Measurements from ENCODE around the gene FHOD1. TPM values are rescaled to one million over a fixed set of nuclear protein-coding genes. Genes with fewer than 3 reads are reported as not detected.

FHOD1 gene
- polyA plus RNA-seq, 2 of the 4 experiments (the other 2 are of a cell fraction), result 16.1 to 33.6 TPM

GRCh38 chr16:67258161-67258835 is 11.0 kb upstream of the FHOD1 start:
- no peak for FAIRE-seq

DNA sequence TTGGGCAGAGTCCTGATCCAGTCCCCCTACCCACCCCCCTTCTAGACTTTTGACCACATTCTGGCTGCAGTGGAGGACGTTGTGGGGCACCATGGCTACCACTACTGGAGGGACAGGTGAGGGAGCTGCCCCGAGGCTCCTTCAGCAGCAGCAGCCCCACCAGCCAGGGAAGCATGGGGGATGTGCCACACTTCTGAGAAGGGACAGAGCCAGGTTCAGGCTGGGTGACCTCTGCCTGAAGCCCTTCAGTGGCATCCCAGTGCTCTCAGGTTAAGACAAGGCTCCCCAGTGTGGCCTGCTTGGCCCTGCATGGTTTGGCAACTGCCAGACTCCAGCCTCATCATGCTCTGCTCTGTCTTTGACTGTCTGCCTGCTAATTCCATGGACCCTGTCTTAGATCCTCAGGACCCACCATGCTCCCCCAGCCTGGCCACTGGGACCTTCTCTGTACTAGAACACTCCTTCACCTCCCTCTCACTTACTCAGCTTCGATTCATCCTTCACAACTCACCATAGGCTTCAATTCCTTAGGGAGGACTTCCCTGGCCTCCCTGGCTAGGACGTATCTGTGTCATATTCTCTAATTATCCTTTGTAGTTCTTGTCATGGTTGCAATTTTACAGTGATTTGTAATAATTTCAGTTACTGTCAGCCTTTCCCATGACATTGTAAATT is 10.3 kb upstream of the FHOD1 start:
- ATAC-seq, result no peak
- ChIA-PET CTCF (interaction anchor here (0.9 to 3.8 kb wide), 6 partner anchors 15 to 208 kb away, joined by 3 to 16 read pairs (median 4); partner anchors contain the start of gene PLEKHG4), POLR2A (no interaction called here)
- 80% methylated on average over 4 of the region's 4 CpGs for WGBS (ENCODE audit: missing lambda C conversion rate)
- no peak for DNase-seq (ENCODE audit: low read depth in 1 of 2, low spot score in 1 of 2)
- Histone ChIP-seq H3K9me3 (no peaks in the 10 kb centered on the region), H3K4me1 (no peaks in the 10 kb centered on the region), H3K4me3 (no peak overlapping the region), H3K27ac (no peak overlapping the region), H3K4me2 (no peak overlapping the region)
- FAIRE-seq, result no peak
- TF ChIP-seq BCL3 (IDR thresholded peaks at IDR 0.05) (no peak), POLR2A (IDR thresholded peaks at IDR 0.05; ENCODE audit: low read length) (no peak), POLR2AphosphoS2 (conservative IDR thresholded peaks at IDR 0.05; ENCODE audit: low read length) (no peak), REST (IDR thresholded peaks at IDR 0.05) (no peak), FOSB (CRISPR knock-in tag; IDR thresholded peaks at IDR 0.05) (no peak), EHMT2 (IDR thresholded peaks at IDR 0.05; ENCODE audit: low read depth) (no peak), CBX8 (IDR thresholded peaks at IDR 0.05) (no peak), CBX2 (IDR thresholded peaks at IDR 0.05; ENCODE audit: borderline replicate concordance, low read depth) (no peak)
- TF ChIP-seq, protein P1, sequence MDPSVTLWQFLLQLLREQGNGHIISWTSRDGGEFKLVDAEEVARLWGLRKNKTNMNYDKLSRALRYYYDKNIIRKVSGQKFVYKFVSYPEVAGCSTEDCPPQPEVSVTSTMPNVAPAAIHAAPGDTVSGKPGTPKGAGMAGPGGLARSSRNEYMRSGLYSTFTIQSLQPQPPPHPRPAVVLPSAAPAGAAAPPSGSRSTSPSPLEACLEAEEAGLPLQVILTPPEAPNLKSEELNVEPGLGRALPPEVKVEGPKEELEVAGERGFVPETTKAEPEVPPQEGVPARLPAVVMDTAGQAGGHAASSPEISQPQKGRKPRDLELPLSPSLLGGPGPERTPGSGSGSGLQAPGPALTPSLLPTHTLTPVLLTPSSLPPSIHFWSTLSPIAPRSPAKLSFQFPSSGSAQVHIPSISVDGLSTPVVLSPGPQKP (IDR thresholded peaks at IDR 0.05; ENCODE audit: low read depth, low read length), result no peak

More at GRCh38 chr16:67258161-67258835, 11.0 kb upstream of the FHOD1 start:
- no peak for TF ChIP-seq ZFP36 (IDR thresholded peaks at IDR 0.05; ENCODE audit: borderline replicate concordance, partially characterized antibody)
- peak; percentile 20 for TF ChIP-seq MAFK (IDR thresholded peaks at IDR 0.05; ENCODE audit: partially characterized antibody)
- TF ChIP-seq, protein P2, sequence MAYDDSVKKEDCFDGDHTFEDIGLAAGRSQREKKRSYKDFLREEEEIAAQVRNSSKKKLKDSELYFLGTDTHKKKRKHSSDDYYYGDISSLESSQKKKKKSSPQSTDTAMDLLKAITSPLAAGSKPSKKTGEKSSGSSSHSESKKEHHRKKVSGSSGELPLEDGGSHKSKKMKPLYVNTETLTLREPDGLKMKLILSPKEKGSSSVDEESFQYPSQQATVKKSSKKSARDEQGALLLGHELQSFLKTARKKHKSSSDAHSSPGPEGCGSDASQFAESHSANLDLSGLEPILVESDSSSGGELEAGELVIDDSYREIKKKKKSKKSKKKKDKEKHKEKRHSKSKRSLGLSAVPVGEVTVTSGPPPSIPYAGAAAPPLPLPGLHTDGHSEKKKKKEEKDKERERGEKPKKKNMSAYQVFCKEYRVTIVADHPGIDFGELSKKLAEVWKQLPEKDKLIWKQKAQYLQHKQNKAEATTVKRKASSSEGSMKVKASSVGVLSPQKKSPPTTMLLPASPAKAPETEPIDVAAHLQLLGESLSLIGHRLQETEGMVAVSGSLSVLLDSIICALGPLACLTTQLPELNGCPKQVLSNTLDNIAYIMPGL (CRISPR knock-in tag; IDR thresholded peaks at IDR 0.05; ENCODE audit: borderline replicate concordance), result no peak
- ATAC-seq, result no peak
- no peak overlapping the region for H3K27ac ChIP-seq
- H3K9me3 ChIP-seq, result no peaks in the 10 kb centered on the region
- ChIA-PET POLR2A (interaction anchor here (0.6 to 1.3 kb wide), 2 partner anchors 10 to 11 kb away, joined by 5 to 9 read pairs; partner anchors contain the start of gene FHOD1), CTCF (interaction anchor here (0.7 to 4.5 kb wide), 7 partner anchors 10 to 208 kb away, joined by 3 to 34 read pairs (median 4); partner anchors contain the start of genes FHOD1, PLEKHG4 and SLC9A5)
- H3K4me1 ChIP-seq, result no peaks in the 10 kb centered on the region
- 87% methylated on average over 10 of the region's 11 CpGs for WGBS (ENCODE audit: missing lambda C conversion rate)
- no peak overlapping the region for H3K4me3 ChIP-seq
- H3K4me2 ChIP-seq, result no peak overlapping the region
- no peak for DNase-seq (ENCODE audit: low read depth in 1 of 2, low spot score in 1 of 2)
